ENCODE data around the gene LYZL4. TPM values are rescaled to one million over a fixed set of nuclear protein-coding genes. Genes with fewer than 3 reads are reported as not detected.

The LYZL4 gene, protein sequence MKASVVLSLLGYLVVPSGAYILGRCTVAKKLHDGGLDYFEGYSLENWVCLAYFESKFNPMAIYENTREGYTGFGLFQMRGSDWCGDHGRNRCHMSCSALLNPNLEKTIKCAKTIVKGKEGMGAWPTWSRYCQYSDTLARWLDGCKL
- not detected for total RNA-seq
- not detected for polyA plus RNA-seq

DNA sequence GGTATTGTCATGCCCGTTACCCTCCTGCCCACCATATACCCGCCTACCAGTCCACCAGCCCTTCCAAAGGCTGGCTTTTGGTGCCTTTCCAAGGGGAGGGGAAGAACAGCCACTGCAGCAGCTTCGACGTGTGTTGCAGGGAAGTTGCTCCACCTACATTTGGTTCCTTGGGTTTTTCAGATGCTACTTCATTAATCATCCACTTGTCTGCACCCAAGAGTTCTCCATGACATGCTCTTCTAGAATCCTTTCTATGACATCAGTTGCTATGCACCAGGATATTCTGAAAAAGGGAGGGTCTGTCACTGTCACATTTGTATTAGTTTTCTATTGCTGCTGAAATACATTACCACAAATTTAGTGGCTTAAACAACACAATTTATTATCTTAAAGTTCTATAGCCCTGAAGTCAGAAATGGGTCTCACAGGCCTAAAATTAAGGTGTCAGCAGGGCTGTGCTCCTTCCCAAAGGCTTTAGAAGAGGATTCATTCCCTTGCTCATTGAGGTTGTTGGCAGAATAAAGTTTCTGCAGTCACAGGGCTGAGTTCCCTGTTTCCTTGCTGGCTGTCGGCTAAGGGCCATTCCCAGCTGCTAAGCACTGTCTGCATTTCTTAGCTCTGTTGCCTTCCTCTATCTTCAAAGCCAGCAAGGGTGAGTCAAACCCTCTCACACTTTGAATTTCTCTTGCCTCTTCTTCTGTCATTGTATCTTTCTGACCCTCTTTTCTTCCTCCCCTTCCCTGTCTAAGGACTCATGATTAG, at the start of gene LYZL4:
Gene LYZL4 (minus strand): TSS at position 241 of the 762 bp plus-strand sequence. CDS start 3,359 bp downstream, outside the sequence.
- Histone ChIP-seq H3K4me1 (ENCODE audit: control insufficient read depth in 4 of 4, insufficient read depth in 4 of 4, low read length in 3 of 4) (no peaks in the 10 kb centered on the region), H3K36me3 (ENCODE audit: control insufficient read depth in 4 of 4, insufficient read depth in 3 of 4, low read depth in 1 of 4, low read length in 3 of 4) (no peaks in the 10 kb centered on the region), H3K27me3 (ENCODE audit: control insufficient read depth in 4 of 4, insufficient read depth in 4 of 4, low read length in 3 of 4) (peaks cover 0 to 4% (median 0%) of the 10 kb centered on the region in 4 donors), H3K27ac (ENCODE audit: low read depth in 1 of 2, low read length in 2 of 2) (no peak within 1 kb of the TSS), H3K9me3 (ENCODE audit: control insufficient read depth in 4 of 4, low read length in 3 of 4) (no peaks in the 10 kb centered on the region), H3K9ac (ENCODE audit: low read depth in 1 of 2, low read length in 2 of 2) (no peak within 1 kb of the TSS), H3K4me3 (ENCODE audit: low read depth in 1 of 3, low read length in 3 of 3) (no peak within 1 kb of the TSS)
- TF ChIP-seq, protein P1, sequence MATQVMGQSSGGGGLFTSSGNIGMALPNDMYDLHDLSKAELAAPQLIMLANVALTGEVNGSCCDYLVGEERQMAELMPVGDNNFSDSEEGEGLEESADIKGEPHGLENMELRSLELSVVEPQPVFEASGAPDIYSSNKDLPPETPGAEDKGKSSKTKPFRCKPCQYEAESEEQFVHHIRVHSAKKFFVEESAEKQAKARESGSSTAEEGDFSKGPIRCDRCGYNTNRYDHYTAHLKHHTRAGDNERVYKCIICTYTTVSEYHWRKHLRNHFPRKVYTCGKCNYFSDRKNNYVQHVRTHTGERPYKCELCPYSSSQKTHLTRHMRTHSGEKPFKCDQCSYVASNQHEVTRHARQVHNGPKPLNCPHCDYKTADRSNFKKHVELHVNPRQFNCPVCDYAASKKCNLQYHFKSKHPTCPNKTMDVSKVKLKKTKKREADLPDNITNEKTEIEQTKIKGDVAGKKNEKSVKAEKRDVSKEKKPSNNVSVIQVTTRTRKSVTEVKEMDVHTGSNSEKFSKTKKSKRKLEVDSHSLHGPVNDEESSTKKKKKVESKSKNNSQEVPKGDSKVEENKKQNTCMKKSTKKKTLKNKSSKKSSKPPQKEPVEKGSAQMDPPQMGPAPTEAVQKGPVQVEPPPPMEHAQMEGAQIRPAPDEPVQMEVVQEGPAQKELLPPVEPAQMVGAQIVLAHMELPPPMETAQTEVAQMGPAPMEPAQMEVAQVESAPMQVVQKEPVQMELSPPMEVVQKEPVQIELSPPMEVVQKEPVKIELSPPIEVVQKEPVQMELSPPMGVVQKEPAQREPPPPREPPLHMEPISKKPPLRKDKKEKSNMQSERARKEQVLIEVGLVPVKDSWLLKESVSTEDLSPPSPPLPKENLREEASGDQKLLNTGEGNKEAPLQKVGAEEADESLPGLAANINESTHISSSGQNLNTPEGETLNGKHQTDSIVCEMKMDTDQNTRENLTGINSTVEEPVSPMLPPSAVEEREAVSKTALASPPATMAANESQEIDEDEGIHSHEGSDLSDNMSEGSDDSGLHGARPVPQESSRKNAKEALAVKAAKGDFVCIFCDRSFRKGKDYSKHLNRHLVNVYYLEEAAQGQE (IDR thresholded peaks at IDR 0.05): no peak
- no peak for TF ChIP-seq RAD21 (IDR thresholded peaks at IDR 0.05)
- TF ChIP-seq FOXA2 (IDR thresholded peaks at IDR 0.05): no peak
- TF ChIP-seq, protein P2, sequence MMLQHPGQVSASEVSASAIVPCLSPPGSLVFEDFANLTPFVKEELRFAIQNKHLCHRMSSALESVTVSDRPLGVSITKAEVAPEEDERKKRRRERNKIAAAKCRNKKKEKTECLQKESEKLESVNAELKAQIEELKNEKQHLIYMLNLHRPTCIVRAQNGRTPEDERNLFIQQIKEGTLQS (IDR thresholded peaks at IDR 0.05): no peak
- no peak for TF ChIP-seq EGR1 (IDR thresholded peaks at IDR 0.05; ENCODE audit: low read depth in 2 of 2)
- no peak for TF ChIP-seq YY1 (IDR thresholded peaks at IDR 0.05)
- TF ChIP-seq NR2F2 (IDR thresholded peaks at IDR 0.05): no peak
- no peak for TF ChIP-seq TAF1 (conservative IDR thresholded peaks at IDR 0.05)
- TF ChIP-seq, protein P3, sequence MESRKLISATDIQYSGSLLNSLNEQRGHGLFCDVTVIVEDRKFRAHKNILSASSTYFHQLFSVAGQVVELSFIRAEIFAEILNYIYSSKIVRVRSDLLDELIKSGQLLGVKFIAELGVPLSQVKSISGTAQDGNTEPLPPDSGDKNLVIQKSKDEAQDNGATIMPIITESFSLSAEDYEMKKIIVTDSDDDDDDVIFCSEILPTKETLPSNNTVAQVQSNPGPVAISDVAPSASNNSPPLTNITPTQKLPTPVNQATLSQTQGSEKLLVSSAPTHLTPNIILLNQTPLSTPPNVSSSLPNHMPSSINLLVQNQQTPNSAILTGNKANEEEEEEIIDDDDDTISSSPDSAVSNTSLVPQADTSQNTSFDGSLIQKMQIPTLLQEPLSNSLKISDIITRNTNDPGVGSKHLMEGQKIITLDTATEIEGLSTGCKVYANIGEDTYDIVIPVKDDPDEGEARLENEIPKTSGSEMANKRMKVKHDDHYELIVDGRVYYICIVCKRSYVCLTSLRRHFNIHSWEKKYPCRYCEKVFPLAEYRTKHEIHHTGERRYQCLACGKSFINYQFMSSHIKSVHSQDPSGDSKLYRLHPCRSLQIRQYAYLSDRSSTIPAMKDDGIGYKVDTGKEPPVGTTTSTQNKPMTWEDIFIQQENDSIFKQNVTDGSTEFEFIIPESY (IDR thresholded peaks at IDR 0.05): no peak
- TF ChIP-seq GABPA (IDR thresholded peaks at IDR 0.05 in 1 of 2, conservative IDR thresholded peaks at IDR 0.05 in 1 of 2): no peak
- TF ChIP-seq, protein P4, sequence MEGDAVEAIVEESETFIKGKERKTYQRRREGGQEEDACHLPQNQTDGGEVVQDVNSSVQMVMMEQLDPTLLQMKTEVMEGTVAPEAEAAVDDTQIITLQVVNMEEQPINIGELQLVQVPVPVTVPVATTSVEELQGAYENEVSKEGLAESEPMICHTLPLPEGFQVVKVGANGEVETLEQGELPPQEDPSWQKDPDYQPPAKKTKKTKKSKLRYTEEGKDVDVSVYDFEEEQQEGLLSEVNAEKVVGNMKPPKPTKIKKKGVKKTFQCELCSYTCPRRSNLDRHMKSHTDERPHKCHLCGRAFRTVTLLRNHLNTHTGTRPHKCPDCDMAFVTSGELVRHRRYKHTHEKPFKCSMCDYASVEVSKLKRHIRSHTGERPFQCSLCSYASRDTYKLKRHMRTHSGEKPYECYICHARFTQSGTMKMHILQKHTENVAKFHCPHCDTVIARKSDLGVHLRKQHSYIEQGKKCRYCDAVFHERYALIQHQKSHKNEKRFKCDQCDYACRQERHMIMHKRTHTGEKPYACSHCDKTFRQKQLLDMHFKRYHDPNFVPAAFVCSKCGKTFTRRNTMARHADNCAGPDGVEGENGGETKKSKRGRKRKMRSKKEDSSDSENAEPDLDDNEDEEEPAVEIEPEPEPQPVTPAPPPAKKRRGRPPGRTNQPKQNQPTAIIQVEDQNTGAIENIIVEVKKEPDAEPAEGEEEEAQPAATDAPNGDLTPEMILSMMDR (IDR thresholded peaks at IDR 0.05; ENCODE audit: low read depth, low read length, missing input control): no peak
- TF ChIP-seq JUND (IDR thresholded peaks at IDR 0.05): no peak
- TF ChIP-seq HNF4A (conservative IDR thresholded peaks at IDR 0.05): no peak
- TF ChIP-seq, protein P5, sequence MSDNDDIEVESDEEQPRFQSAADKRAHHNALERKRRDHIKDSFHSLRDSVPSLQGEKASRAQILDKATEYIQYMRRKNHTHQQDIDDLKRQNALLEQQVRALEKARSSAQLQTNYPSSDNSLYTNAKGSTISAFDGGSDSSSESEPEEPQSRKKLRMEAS (IDR thresholded peaks at IDR 0.05): no peak
- no peak for TF ChIP-seq FOXA1 (IDR thresholded peaks at IDR 0.05)
- TF ChIP-seq HNF4G (IDR thresholded peaks at IDR 0.05): no peak
- WGBS: 65% methylated on average over 5 of the region's 5 CpGs
- DNase-seq (ENCODE audit: low spot score): no peak

Measured in liver (tissue), 9 donors.